HG02981 (cell line): ENCODE measurements around the gene THBD.
"Not testable (repeated sequence)": the region's sequence is repeated elsewhere in the genome, so short reads cannot be mapped to it uniquely, and the experiment has no call there.

Source experiments
- ATAC-seq: cut with Tn5 transposase; IDR thresholded peaks from one replicate; pipeline ENCODE4 v1.9.1; 2021; ENCODE audit warnings: mild to moderate bottlenecking, moderate library complexity; ENCODE audit not compliant: unreplicated experiment

The THBD gene

GRCh38 chr20:23037017-23037481 is 12.4 kb downstream of the THBD start:
- ATAC-seq = no peak

- no peak for ATAC-seq
These were observed 13.1 kb downstream of the THBD start for GRCh38 chr20:23036371-23036770.

GRCh38 chr20:23035731-23036130 is 13.7 kb downstream of the THBD start:
- no peak for ATAC-seq

GRCh38 chr20:23034721-23035671 is 14.5 kb downstream of the THBD start, which contains the start of gene SSTR4:
Gene SSTR4 (plus strand): TSS chr20:23035312. CDS start chr20:23035484, 172 bp downstream.
- no peak for ATAC-seq

GRCh38 chr20:23033918-23034317 is 15.6 kb downstream of the THBD start:
- no peak for ATAC-seq

- no peak for ATAC-seq
These were observed 16.8 kb downstream of the THBD start for GRCh38 chr20:23032750-23033078.

GRCh38 chr20:23032056-23032749 is 17.3 kb downstream of the THBD start:
- ATAC-seq = no peak

- no peak for ATAC-seq
These were observed 18.1 kb downstream of the THBD start for GRCh38 chr20:23031346-23031745.

- ATAC-seq = no peak
These were observed 20.1 kb downstream of the THBD start for GRCh38 chr20:23029324-23029723.

- no peak for ATAC-seq
These were observed 21.1 kb downstream of the THBD start for GRCh38 chr20:23028392-23028791.

GRCh38 chr20:23027721-23028120 is 21.8 kb downstream of the THBD start:
- no peak for ATAC-seq

GRCh38 chr20:23025503-23025902 is 24.0 kb downstream of the THBD start:
- not testable (repeated sequence) for ATAC-seq

GRCh38 chr20:23024701-23025100 is 24.8 kb downstream of the THBD start:
- ATAC-seq = no peak

GRCh38 chr20:23023621-23024177 is 25.8 kb downstream of the THBD start:
- no peak for ATAC-seq

- no peak for ATAC-seq
These were observed 26.6 kb downstream of the THBD start for GRCh38 chr20:23022849-23023248.

- no peak for ATAC-seq
These were observed 27.5 kb downstream of the THBD start for GRCh38 chr20:23021951-23022350.

- no peak for ATAC-seq
These were observed 27.9 kb downstream of the THBD start for GRCh38 chr20:23021541-23021940.

GRCh38 chr20:23020230-23021018 is 29.0 kb downstream of the THBD start:
- ATAC-seq = no peak

GRCh38 chr20:23019403-23019802 is 30.1 kb downstream of the THBD start:
- ATAC-seq = no peak

GRCh38 chr20:23018941-23019340 is 30.5 kb downstream of the THBD start:
- ATAC-seq = no peak

- ATAC-seq = no peak
These were observed 31.0 kb downstream of the THBD start for GRCh38 chr20:23018432-23018831.
